HG02938 (cell line): Measurements from ENCODE around the gene PRICKLE2.

Experiments used
- ATAC-seq: cut with Tn5 transposase; IDR thresholded peaks from one replicate; pipeline ENCODE4 v1.9.1; 2021; ENCODE audit warnings: mild to moderate bottlenecking, moderate library complexity; ENCODE audit not compliant: unreplicated experiment

Gene PRICKLE2

DNA sequence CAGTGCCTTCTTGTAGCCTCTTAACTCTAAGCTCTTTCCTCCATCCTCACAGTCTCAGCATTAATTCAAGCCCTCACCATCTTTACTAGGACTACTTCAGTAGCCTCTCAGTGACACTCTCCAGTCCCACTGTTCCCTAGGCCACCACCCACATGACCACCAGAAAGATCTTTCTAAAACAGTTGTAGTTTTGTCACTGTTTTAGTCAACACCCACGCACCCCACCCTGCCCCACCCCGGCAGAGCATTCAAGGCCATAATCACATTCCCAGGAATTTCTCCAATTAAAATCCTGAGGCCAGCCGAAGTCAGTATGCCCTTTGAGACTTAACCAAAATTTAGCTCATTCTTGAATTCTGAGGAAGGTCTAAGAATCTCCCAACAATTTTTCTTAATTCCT, 170.8 kb downstream of the PRICKLE2 start:
- ATAC-seq = no peak

DNA sequence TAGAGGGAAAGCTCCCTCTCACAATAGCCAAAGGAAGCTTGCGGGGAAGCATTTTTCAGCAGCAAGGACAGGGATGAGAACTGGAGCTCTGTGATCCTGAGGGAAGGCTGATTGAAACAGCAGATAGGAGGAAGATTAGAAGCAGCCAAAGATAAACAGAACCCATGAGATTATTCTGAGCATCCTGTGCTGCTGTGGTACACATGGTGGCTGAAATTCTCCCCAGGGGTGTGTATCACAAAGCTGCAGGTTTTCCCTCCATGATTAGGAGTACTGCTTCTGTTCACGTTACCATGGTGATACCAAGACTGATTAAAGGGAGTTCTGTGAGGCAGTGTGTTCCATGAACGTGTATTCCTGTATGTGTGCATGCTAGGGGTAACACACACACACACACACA, 171.7 kb downstream of the PRICKLE2 start:
- no peak for ATAC-seq

DNA sequence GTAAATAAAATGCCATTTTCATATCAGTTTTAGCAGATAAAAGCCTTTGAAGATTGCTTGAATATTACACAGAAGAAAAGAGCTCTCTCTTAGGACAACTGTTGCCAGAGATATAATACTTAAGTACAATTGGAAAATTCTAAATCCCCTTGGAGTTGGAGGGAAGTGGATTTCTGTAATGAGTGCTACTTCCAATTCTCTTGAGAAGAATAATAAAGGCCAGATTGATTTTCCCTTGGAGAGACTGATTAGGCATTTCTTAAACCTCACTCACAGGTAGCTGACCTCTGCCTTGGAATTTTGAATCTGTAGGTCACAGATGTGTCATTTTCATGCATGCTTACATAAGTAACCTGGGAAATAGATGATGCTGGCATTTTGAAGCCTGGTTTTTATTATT, 172.1 kb downstream of the PRICKLE2 start:
- no peak for ATAC-seq

DNA sequence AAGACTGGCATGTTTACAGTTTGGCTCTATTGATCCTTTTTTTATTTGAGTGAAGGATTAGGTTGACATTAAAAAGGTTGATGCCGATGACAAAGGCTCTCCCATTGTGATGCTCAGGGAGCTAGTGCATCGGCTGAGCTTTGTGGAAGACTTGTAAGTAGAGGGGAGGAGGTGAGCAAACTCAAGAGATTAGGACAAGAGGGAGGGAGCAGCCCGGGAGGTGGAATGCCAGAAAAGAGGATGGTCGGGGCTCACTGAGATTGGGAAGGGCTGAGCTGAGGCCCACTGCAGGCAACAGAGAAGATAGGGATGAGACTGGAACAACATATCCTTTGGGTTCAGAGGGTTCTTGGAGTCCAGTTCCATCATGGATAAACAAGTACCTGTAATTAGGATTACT, 175.4 kb downstream of the PRICKLE2 start:
- no peak for ATAC-seq

DNA sequence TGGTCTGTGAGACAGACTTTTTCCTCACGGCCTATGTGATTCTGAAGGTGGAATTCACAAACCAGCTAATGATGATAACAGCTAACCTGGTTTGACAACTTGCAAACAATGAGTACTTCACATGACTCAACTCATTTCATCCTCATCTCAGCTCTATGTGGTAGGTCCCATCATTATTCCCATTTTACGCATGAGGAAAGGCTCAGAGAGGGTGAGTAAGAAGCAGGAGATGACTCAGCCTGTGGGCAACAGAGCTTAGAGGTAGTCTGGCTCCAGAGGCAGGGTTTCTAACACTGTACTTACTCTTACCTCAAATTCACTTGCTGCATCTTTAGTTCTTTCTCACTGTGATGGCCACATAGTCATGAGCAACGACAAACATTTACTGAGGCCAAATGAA, 176.1 kb downstream of the PRICKLE2 start:
- no peak for ATAC-seq

DNA sequence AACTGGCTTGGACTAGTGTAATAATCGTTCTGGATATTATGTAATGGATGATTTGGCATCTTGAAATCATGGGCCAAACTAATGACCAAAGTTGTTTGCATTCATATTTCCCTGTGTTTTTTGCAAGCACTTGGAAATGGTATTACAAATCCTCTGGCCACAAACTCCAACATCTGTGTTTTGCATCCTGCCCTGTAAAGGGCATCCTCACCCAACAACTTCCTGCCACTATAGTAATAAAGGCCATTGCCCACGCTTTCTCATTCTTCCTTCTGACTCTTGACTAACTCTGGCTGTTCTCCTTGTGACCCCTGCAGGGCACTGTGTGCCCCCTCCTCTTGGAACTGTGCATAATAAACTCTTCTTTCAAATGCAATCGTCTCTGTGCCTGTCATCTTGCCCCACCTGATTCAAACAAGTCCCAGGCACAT, 176.6 kb downstream of the PRICKLE2 start:
- no peak for ATAC-seq

DNA sequence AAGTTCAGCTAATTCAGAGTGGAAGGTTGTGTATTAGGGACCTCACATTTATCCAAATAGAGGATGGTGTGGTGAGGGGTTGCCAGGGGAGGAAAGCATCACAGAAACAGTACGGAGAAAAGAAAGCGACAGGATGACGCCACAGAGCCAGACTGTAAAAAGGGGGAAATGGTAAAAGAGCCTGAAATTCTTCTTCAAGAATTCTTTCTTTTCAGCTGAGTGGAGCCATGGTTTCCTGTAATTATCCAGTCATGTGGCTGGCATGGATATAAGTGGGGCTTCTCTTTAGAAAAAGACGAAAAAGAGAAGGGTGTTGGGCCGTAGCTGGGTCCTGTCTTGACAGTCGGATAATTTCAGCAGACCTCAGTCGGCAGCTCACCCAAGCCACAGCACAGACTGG, 177.5 kb downstream of the PRICKLE2 start:
- no peak for ATAC-seq

DNA sequence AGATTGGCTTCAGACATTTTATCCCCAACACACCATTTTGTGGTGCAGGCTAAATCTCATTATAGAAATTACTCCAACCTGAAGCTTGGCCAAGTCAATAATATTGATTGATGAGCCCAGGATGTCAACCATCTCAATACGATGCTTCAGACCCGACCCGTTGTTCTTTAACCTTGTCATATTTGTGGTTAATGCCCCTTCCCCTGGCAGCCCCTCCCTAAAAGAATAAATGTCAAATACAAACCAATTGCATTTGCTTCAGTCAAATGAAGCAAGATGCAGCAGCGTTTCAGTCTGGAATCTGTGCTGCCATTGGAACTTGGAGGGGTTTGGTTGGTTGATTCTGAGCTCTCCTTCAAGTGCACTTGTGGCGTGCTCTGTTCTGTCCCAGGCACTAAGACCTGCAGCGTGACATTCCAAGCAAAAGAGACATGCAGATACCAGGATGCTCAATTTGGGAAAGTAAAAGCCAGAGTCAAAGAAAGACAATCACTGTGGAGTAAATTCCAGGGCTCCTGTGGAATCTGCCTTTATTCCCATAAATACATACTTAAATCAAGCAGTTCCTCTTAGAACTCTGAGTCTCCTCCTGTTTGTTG, 178.2 kb downstream of the PRICKLE2 start:
- ATAC-seq = no peak

DNA sequence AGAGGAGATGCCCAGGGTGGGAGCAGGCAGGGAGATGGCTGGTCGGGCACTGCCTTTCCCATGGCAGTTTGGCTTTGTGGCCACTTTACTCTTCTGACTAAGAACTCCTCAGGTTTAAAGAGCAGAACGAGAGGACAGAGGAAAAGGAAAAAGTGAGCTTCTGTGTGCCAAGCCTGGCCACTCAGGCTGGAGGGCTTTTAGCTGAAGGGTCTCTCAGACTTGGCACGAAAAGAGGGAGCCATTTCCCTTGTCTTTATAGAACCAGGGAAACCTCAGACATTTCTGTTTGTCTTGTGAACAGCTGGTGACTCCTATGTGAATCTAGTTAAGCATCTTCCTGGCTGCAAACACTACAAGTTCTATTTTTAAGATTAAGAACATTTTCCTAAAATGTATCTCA, 178.7 kb downstream of the PRICKLE2 start:
- no peak for ATAC-seq

DNA sequence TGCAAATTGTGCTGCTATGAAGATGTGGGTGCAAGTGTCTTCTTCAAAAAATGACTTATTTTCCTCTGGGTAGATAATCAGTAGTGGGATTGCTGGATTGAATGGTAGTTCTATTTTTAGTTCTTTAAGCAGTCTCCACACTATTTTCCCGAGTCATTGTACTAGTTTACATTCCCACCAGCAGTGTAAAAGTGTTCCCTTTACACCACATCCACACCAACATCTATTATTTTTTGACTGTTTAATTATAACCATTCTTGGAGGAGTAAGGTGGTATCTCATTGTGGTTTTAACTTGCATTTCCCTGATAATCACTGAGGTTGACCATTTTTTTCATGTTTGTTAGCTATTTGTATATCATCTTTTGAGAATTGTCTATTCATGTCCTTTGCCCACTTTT, 182.3 kb downstream of the PRICKLE2 start:
- ATAC-seq = no peak
